GM13976 (cell line): Measurements from ENCODE around the gene MRTFA.
A peak's percentile ranks its signal among the peaks of the same experiment; 100 is the strongest.

Experiments used
- DNase-seq: peaks from one replicate; pipeline ENCODE4 v3.0.0; 2012; ENCODE audit warnings: low spot score
- CTCF ChIP-seq: IDR thresholded peaks from 2 replicates; pipeline ENCODE4 v1.5.1; 2012; ENCODE audit warnings: borderline replicate concordance, mild to moderate bottlenecking; ENCODE audit not compliant: insufficient read depth; ENCODE audit errors: extremely low read depth, missing control alignments, control extremely low read depth
- in situ Hi-C: fragments of 300-500 bp; cut with MboI; formaldehyde crosslinking; loops from one replicate; pipeline ENCODE4 v1.12.0; 2022; ENCODE audit warnings: low sequenced_read_pairs, mixed read lengths, inconsistent platforms; ENCODE audit not compliant: unreplicated experiment

MRTFA gene

DNA sequence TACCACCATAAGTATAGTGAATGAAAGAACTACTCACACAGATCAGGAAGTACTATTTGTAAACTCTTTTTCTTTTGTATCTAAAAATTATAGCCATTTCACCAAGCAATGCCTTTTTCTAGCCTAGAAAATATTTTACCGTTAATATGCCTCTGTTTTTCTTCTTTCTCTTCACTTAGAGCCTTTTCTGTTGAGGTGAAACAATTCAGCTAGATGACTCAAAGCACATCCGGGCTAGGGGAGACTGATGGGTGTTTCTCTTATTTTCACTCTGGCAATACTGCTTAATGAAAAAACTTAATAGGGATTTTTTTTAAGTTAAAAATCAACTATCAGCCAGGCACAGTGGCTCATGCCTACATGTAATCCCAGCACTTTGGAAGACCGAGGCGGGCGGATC lies 172.8 kb downstream of the MRTFA start:
- DNase-seq = peak; percentile 39
- no peak for TF ChIP-seq CTCF
- in situ Hi-C loops = no loop called here

DNA sequence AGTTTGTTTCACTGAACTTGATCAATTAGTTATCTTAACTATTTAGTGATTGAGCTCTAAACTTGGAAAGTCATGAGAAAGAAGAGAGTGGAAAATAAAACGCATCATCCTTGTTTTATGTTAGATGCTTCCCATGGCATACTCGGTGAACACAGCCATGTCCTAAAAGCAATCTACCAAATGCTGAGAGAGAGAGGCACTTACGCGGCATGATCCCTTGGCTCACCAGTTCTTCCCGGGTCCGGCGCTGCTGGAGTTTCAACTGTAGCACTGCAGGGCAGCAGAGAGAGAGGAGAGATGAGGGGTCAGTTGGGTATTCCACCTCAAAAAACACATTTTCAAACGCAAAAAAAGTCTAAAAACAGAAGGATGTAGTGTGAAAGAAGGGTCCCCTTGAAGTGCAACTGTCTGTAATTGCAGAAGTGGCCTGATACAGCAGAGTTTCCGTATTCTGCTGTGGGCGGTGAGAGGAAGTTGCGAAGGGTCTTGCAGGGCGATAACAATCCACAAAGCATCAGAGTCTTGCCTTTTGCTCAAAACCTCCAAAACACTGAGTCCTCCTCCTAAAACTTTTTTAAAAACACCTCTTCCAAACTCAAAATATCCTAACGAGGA lies 173.4 kb downstream of the MRTFA start:
- DNase-seq = peak; percentile 59
- in situ Hi-C loops = no loop called here
- no peak for TF ChIP-seq CTCF

DNA sequence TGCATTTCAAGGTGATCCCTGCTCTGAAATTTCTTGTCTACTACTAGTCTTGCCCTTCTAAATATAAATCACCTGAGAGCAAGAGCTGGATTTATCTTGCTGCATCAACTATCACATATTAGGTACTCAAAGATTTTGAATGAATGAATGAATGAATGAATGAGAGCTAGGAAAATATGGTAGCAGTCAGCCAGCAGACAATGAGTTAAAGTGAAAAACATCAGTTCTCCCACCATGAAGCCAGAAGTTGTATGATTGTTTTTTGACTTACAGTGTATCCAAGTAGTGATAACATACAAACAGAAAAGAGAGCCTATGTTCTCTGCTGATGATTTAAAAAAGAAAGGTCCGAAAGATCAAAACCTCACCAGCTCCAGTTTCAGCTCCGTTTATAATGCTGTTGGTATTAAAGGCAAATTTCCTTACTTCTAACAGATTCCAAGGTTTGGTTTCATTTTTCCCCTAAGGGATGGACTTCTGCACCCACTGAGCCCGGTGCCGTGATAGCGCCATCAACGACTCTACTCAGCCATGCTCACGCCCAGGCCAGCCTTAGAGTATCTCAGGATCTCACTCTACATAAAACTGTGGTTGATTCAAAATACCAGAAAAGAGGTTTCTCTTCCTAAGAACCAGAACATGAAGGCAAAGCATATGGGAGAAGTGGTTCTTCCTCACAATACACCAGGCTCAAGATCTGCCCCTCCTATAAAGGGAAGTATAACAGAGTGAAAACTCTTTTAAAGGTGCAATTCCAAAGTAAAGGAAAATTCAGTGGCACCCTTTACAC lies 174.1 kb downstream of the MRTFA start:
- DNase-seq = no peak
- in situ Hi-C loops = no loop called here
- TF ChIP-seq CTCF = no peak

DNA sequence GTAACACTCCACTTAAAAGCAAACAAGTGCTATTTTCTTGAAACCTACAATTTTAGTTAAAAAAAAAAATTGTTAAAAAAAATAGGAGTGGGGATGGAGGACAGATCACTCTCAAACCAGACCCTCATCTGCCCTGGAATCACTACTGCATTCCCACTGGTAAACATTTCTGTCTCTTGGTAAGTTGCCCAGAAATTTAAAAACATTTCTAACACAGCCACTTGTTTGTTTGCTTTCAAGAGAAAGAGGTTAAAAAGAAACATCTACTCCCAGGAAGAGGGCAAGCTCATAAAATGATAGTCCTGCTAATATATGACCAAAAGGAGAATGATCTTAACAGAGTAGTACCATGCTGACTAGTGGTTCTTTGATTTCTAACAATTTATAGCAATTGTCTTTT lies 182.8 kb downstream of the MRTFA start:
- in situ Hi-C loops = no loop called here
- no peak for TF ChIP-seq CTCF

DNA sequence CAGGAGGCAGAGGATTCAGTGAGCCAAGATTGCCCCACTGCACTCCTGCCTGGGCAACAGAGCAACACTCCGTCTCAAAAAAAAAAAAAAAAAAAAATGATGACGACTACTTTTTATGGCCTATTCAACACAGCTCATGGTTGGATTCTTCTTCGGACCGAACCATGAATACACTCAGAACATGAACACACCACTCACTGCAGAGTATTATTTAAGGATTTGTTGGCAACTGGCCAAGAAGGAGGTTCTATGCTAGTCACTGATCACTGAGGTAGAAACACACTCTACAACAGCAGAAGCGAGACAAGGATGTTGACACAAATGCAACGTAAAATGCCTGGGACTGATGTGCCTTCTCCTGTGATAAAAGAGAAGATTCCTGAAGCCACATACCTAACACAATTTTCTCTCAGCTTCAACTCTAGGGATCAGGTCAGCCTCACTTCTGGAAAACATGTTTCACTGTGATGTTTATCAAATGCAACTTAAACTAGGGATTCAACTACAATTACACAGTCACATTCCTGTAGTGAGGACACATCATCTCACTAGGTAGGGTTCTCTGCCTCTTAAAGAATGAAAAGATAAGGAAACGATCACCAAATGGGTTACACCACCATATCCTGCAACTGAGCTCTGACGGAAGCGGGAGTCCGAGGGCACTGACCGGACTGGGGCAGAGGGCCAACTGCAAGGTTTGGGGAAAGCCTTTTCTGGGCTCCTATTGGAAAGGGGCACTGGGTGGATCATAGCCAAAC lies 183.6 kb downstream of the MRTFA start:
- DNase-seq = no peak
- no peak for TF ChIP-seq CTCF
- in situ Hi-C loops = no loop called here

More for the DNA sequence above, 182.8 kb downstream of the MRTFA start:
- no peak for DNase-seq

- DNase-seq = no peak
- no peak for TF ChIP-seq CTCF
- in situ Hi-C loops = no loop called here
These were observed 185.3 kb downstream of the MRTFA start for GRCh38 chr22:40451210-40451609.
